Common myeloid progenitor, CD34-positive (primary cell): ENCODE data around the gene ZIC3. TPM values are rescaled to one million over a fixed set of nuclear protein-coding genes. Genes with fewer than 3 reads are reported as not detected.
A peak's percentile ranks its signal among the peaks of the same experiment; 100 is the strongest.

Source experiments
- CTCF ChIA-PET: fragments of 350-600 bp; sonication (Branson Sonifier 250); formaldehyde crosslinking; loops from one replicate; lab custom pipeline; 2021; ENCODE audit warnings: antibody characterized with exemption; lab: Charles Lee
- POLR2A ChIA-PET: fragments of 350-600 bp; sonication (Branson Sonifier 250); formaldehyde crosslinking; loops from one replicate; lab custom pipeline; 2021; ENCODE audit warnings: antibody characterized with exemption; lab: Charles Lee
- DNase-seq, 3 donors: peaks; one replicate each; pipeline versions ENCODE4 v3.0.0 to v3.0.0-alpha.2; 2013
- H3K27ac ChIP-seq, 2 experiments: 1 replicate in 1 of 2; 2 replicates in 1 of 2; pipeline ENCODE4 v1.7.0; 2013; ENCODE audit warnings: inconsistent platforms in 2 of 2, low read length in 2 of 2, mild to moderate bottlenecking in 2 of 2, low read depth in 1 of 2, moderate library complexity in 1 of 2; ENCODE audit not compliant: severe bottlenecking in 2 of 2, insufficient read depth in 1 of 2, poor library complexity in 1 of 2
- H3K27me3 ChIP-seq, 5 experiments: replicated peaks in 2 of 5; 1 replicate in 3 of 5; 2 replicates in 2 of 5; pipeline versions ENCODE4 v1.6.1 to v1.7.0; 2013; ENCODE audit warnings: low read length in 4 of 5, mild to moderate bottlenecking in 2 of 5, moderate library complexity in 2 of 5, inconsistent platforms in 1 of 5; ENCODE audit not compliant: insufficient read depth in 5 of 5, control insufficient read depth in 4 of 5
- H3K36me3 ChIP-seq, 4 experiments: 1 replicate in 2 of 4; 2 replicates in 2 of 4; pipeline versions ENCODE4 v1.6.1 to v1.7.0; 2013; ENCODE audit warnings: low read length in 3 of 4, control low read depth in 1 of 4, mild to moderate bottlenecking in 1 of 4; ENCODE audit not compliant: control insufficient read depth in 4 of 4, insufficient read depth in 4 of 4
- H3K4me1 ChIP-seq, 4 experiments: 1 replicate in 3 of 4; 2 replicates in 1 of 4; pipeline versions ENCODE4 v1.6.1 to v1.7.1; 2013; ENCODE audit warnings: low read length in 3 of 4, mild to moderate bottlenecking in 3 of 4, control low read depth in 1 of 4, inconsistent platforms in 1 of 4, moderate library complexity in 1 of 4; ENCODE audit not compliant: control insufficient read depth in 4 of 4, insufficient read depth in 4 of 4; ENCODE audit errors: control extremely low read depth in 1 of 4
- H3K4me3 ChIP-seq, 7 experiments: 1 replicate in 4 of 7; 2 replicates in 3 of 7; pipeline versions ENCODE4 v1.5.1 to v1.7.0; 2013; ENCODE audit warnings: mild to moderate bottlenecking in 7 of 7, low read length in 6 of 7, moderate library complexity in 6 of 7, inconsistent platforms in 2 of 7, low read depth in 2 of 7, control low read depth in 1 of 7; ENCODE audit not compliant: insufficient read depth in 4 of 7, control insufficient read depth in 1 of 7; ENCODE audit errors: extremely low read depth in 1 of 7
- H3K9me3 ChIP-seq, 5 experiments: 1 replicate in 4 of 5; 2 replicates in 1 of 5; pipeline versions ENCODE4 v1.6.1 to v1.7.1; 2013; ENCODE audit warnings: low read length in 4 of 5, mild to moderate bottlenecking in 2 of 5, inconsistent platforms in 1 of 5, low read depth in 1 of 5, moderate library complexity in 1 of 5; ENCODE audit not compliant: control insufficient read depth in 4 of 5, insufficient read depth in 2 of 5; ENCODE audit errors: control extremely low read depth in 1 of 5
- WGBS: methylation state at CpG from one replicate; pipeline ENCODE4 v1.1.5; 2013; ENCODE audit not compliant: insufficient coverage; 5-methylcytosine and 5-hydroxymethylcytosine counted together
- polyA plus RNA-seq: library from polyadenylated mRNA; unstranded; fragments of 120-200 nt; gene quantifications from one replicate; pipeline ENCODE4 v1.2.1, GENCODE V29; 2013

The ZIC3 gene
- polyA plus RNA-seq = not detected

DNA sequence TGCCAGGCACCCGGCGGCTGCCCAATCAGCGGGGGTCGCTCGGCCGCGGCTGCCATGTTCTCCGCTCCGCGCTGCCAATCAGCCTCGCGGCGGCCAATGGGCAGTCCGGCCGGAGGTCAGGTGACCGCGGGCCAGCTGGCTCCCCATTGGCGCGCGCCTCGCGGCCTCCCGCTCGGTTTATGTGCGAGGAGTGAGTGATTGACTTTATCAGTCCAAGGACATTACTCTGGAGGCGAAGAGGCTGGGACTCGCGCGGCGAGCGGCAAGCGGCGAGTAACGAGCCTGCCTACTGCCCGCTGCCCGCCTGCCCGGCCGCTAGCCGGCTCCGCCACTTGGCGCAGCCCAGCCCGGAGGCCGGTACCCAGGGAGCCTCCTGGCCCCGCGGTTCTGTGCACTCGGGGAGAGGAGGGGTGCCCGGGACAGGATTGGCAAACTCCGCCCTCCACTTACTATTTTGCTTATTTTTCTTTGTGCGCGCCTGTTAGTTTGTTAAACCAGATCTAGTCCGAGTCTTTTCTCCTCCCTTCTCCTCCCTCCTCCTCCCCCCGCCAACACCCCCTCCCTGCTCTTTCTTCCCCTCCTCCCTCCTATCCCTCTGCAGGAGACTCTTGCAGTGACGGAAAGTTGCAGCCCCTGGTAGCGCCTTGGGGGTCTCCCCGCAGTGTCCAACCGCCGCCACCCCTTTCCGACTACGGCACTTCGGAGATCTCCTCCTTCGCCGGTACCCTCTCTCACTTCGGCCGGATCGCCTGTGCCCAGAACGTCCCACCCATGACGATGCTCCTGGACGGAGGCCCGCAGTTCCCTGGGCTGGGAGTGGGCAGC is at the start of gene ZIC3:
TSS of gene ZIC3 (plus strand) at position 207 of the 825 bp plus-strand sequence. CDS start at position 772, 565 bp downstream.
- Histone ChIP-seq H3K4me3 (peak within 1 kb of the TSS in 5 of 7 experiments; percentile 14 to 69 (median 37)), H3K4me1 (peaks cover 0 to 23% (median 9%) of the 10 kb centered on the region in 4 experiments), H3K9me3 (peaks cover 0 to 33% (median 0%) of the 10 kb centered on the region in 5 experiments), H3K27me3 (peaks cover 9 to 98% (median 33%) of the 10 kb centered on the region in 5 experiments), H3K27ac (no peak within 1 kb of the TSS), H3K36me3 (no peaks in the 10 kb centered on the region)
- WGBS = 33% methylated on average over 59 of the region's 69 CpGs
- POLR2A ChIA-PET = no interaction called here
- peak in 1 of 3 donors; percentile 46 for DNase-seq
- CTCF ChIA-PET = no interaction called here

- 80% methylated on average over 3 of the region's 3 CpGs for WGBS
- DNase-seq = no peak
- POLR2A ChIA-PET = no interaction called here
- Histone ChIP-seq H3K4me1 (no peaks in the 10 kb centered on the region), H3K36me3 (no peaks in the 10 kb centered on the region), H3K27ac (no peak overlapping the region), H3K4me3 (no peak overlapping the region), H3K9me3 (no peaks in the 10 kb centered on the region), H3K27me3 (peaks cover 0 to 2% (median 0%) of the 10 kb centered on the region in 5 experiments)
- CTCF ChIA-PET = no interaction called here
These were observed 46.5 kb upstream of the ZIC3 start for GRCh38 chrX:137519459-137519858.

GRCh38 chrX:137545711-137546651 is 19.9 kb upstream of the ZIC3 start:
- Histone ChIP-seq H3K36me3 (no peaks in the 10 kb centered on the region), H3K4me1 (peaks cover 0 to 4% (median 1%) of the 10 kb centered on the region in 4 experiments), H3K4me3 (no peak overlapping the region), H3K27me3 (peaks cover 5 to 81% (median 44%) of the 10 kb centered on the region in 5 experiments), H3K9me3 (peaks cover 0 to 29% (median 2%) of the 10 kb centered on the region in 5 experiments), H3K27ac (no peak overlapping the region)
- 34% methylated on average over 40 of the region's 45 CpGs for WGBS
- ChIA-PET POLR2A (no interaction called here), CTCF (no interaction called here)
- no peak for DNase-seq

GRCh38 chrX:137547291-137547690 is 18.6 kb upstream of the ZIC3 start:
- Histone ChIP-seq H3K36me3 (no peaks in the 10 kb centered on the region), H3K4me1 (peaks cover 0 to 4% (median 1%) of the 10 kb centered on the region in 4 experiments), H3K27me3 (peaks cover 6 to 89% (median 47%) of the 10 kb centered on the region in 5 experiments), H3K27ac (no peak overlapping the region), H3K9me3 (peaks cover 0 to 29% (median 2%) of the 10 kb centered on the region in 5 experiments), H3K4me3 (no peak overlapping the region)
- DNase-seq = no peak
- WGBS = 27% methylated on average over 21 of the region's 28 CpGs
- CTCF ChIA-PET = interaction anchor here (0.6 kb wide), 1 partner anchor 222 kb away, joined by 4 read pairs; no protein-coding TSS in a partner anchor
- POLR2A ChIA-PET = no interaction called here

GRCh38 chrX:137548261-137548660 is 17.7 kb upstream of the ZIC3 start:
- no peak overlapping the region for H3K4me3 ChIP-seq
- H3K9me3 ChIP-seq = peaks cover 0 to 29% (median 2%) of the 10 kb centered on the region in 5 experiments
- 30% methylated on average over 11 of the region's 14 CpGs for WGBS
- CTCF ChIA-PET = no interaction called here
- POLR2A ChIA-PET = no interaction called here
- no peak overlapping the region for H3K27ac ChIP-seq
- DNase-seq = no peak
- H3K27me3 ChIP-seq = peaks cover 6 to 94% (median 47%) of the 10 kb centered on the region in 5 experiments
- no peaks in the 10 kb centered on the region for H3K36me3 ChIP-seq
- peaks cover 0 to 4% (median 1%) of the 10 kb centered on the region in 4 experiments for H3K4me1 ChIP-seq

- ChIA-PET POLR2A (no interaction called here), CTCF (no interaction called here)
- Histone ChIP-seq H3K27ac (no peak overlapping the region), H3K27me3 (peaks cover 2 to 86% (median 41%) of the 10 kb centered on the region in 5 experiments), H3K4me3 (no peak overlapping the region), H3K9me3 (peaks cover 0 to 29% (median 2%) of the 10 kb centered on the region in 5 experiments), H3K4me1 (peaks cover 0 to 4% (median 1%) of the 10 kb centered on the region in 4 experiments), H3K36me3 (no peaks in the 10 kb centered on the region)
- WGBS = 25% methylated on average over 24 of the region's 24 CpGs
- DNase-seq = no peak
These were observed 16.9 kb upstream of the ZIC3 start for GRCh38 chrX:137549073-137549472.
